ENCODE data around the gene CYP4F11.

- no peak for TF ChIP-seq CTCF (IDR thresholded peaks at IDR 0.05)
- TF ChIP-seq POLR2A (IDR thresholded peaks at IDR 0.05): no peak
Measured at GRCh38 chr19:15919243-15919642, 15.1 kb downstream of the CYP4F11 start.
